ENCODE data around the gene FCHSD2.

DNA sequence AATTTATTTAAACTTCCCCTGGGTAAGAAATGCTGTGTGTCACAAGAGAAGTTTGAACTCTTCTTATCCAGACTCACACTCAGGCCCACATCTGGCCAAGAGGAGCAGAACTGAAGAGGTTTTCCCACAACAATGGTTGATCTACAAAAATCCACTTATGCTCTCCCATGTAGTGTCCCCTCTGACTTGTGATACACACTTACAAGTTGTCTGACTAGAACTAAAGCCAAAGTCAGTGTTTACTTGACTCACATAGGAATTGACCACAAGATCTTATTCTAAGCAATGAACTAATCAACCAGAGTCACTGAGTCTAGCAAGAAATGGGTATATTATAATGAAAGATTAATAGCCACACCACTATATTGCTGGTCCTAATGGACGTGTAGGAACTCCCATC lies 194.9 kb downstream of the FCHSD2 start:
- no peak for TF ChIP-seq POLR2A (IDR thresholded peaks at IDR 0.05; ENCODE audit: low read length)
- TF ChIP-seq, protein P1, sequence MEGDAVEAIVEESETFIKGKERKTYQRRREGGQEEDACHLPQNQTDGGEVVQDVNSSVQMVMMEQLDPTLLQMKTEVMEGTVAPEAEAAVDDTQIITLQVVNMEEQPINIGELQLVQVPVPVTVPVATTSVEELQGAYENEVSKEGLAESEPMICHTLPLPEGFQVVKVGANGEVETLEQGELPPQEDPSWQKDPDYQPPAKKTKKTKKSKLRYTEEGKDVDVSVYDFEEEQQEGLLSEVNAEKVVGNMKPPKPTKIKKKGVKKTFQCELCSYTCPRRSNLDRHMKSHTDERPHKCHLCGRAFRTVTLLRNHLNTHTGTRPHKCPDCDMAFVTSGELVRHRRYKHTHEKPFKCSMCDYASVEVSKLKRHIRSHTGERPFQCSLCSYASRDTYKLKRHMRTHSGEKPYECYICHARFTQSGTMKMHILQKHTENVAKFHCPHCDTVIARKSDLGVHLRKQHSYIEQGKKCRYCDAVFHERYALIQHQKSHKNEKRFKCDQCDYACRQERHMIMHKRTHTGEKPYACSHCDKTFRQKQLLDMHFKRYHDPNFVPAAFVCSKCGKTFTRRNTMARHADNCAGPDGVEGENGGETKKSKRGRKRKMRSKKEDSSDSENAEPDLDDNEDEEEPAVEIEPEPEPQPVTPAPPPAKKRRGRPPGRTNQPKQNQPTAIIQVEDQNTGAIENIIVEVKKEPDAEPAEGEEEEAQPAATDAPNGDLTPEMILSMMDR (IDR thresholded peaks at IDR 0.05), result no peak
- no peak for TF ChIP-seq EP300 (IDR thresholded peaks at IDR 0.05)
- no peak for TF ChIP-seq CHD2 (IDR thresholded peaks at IDR 0.05; ENCODE audit: low read length, partially characterized antibody)
